HepG2 (cell line): ENCODE data around the gene HARBI1. TPM values are rescaled to one million over a fixed set of nuclear protein-coding genes. Genes with fewer than 3 reads are reported as not detected.

Experiments
- ATAC-seq: fragments of 200-7000 bp; cut with Tn5 transposase; 3 replicates; pipeline ENCODE4 v1.9.1; 2020; ENCODE audit warnings: mild to moderate bottlenecking, moderate library complexity
- BruUV-seq: library from RNA; stranded (reverse); fragments of 400-500 nt; replicated peaks from 2 replicates; lab custom pipeline; 2021; lab: Mats Ljungman, UMichigan
- CTCF ChIA-PET: fragments of 300-600 bp; formaldehyde crosslinking; extraction: SDS; loops from one replicate; lab custom pipeline; 2021; ENCODE audit warnings: low total read pairs, inconsistent platforms, low intra/inter-chr PET ratio; lab: Yijun Ruan, JAX
- POLR2A ChIA-PET: fragments of 350-600 bp; sonication (Branson Sonifier 250); formaldehyde crosslinking; loops from one replicate; lab custom pipeline; 2020; ENCODE audit warnings: antibody characterized with exemption, inconsistent platforms; lab: Yijun Ruan, JAX
- DNase-seq: peaks from one replicate; pipeline ENCODE4 v3.0.0-alpha.2; 2015; ENCODE audit warnings: low spot score
- FAIRE-seq: peaks from 3 replicates; lab custom pipeline; 2011; peaks lifted over from hg19 to GRCh38; lab: Jason Lieb, UNC
- H2AFZ ChIP-seq: one replicate; pipeline ENCODE4 v1.6.1; 2011; ENCODE audit warnings: low read length, inconsistent platforms
- H3K27ac ChIP-seq: fragments of 300-600 bp; 3 replicates; pipeline ENCODE4 v1.8.0; 2011; ENCODE audit warnings: mixed run types, mild to moderate bottlenecking, mixed read lengths, low read length, inconsistent platforms; ENCODE audit not compliant: insufficient read depth; ENCODE audit errors: extremely low read length
- H3K27me3 ChIP-seq, 2 experiments: fragments of 200-600 bp in 1 of 2; 2 replicates in 1 of 2; 3 replicates in 1 of 2; pipeline versions ENCODE4 v1.6.0 to v1.8.0; 2011; ENCODE audit warnings: low read length in 2 of 2, mild to moderate bottlenecking in 2 of 2, moderate library complexity in 2 of 2, inconsistent platforms in 1 of 2; ENCODE audit not compliant: insufficient read depth in 2 of 2, control insufficient read depth in 1 of 2
- H3K36me3 ChIP-seq, 2 experiments: fragments of 200-600 bp in 1 of 2; replicated peaks in 1 of 2; 2 replicates in 1 of 2; 3 replicates in 1 of 2; pipeline versions ENCODE4 v1.5.1 to v1.8.0; 2011; ENCODE audit warnings: low read length in 2 of 2, inconsistent platforms in 1 of 2; ENCODE audit not compliant: insufficient read depth in 2 of 2, control insufficient read depth in 1 of 2
- H3K4me1 ChIP-seq: 2 replicates; pipeline ENCODE4 v1.5.1; 2012; ENCODE audit warnings: low read length, inconsistent platforms; ENCODE audit not compliant: insufficient read depth
- H3K4me2 ChIP-seq: 2 replicates; pipeline ENCODE4 v1.6.0; 2011; ENCODE audit warnings: low read depth, low read length, inconsistent platforms
- H3K4me3 ChIP-seq, 3 experiments: fragments of 200-600 bp in 1 of 3; sonication (generic), shearing (Covaris generic) in 1 of 3; replicated peaks in 1 of 3; 2 replicates each; pipeline ENCODE4 v1.5.1; 2011 to 2016; ENCODE audit warnings: low read length in 3 of 3, inconsistent platforms in 2 of 3, low read depth in 2 of 3, mild to moderate bottlenecking in 2 of 3, control low read depth in 1 of 3, mixed read lengths in 1 of 3; ENCODE audit not compliant: insufficient read depth in 1 of 3
- H3K79me2 ChIP-seq: one replicate; pipeline ENCODE4 v1.6.1; 2011; ENCODE audit warnings: low read length, inconsistent platforms; ENCODE audit not compliant: insufficient read depth
- H3K9ac ChIP-seq: 2 replicates; pipeline ENCODE4 v1.6.0; 2011; ENCODE audit warnings: mild to moderate bottlenecking, low read depth, low read length, inconsistent platforms; ENCODE audit not compliant: insufficient read depth
- H3K9me3 ChIP-seq: 2 replicates; pipeline ENCODE4 v1.5.1; 2012; ENCODE audit warnings: mild to moderate bottlenecking, low read length
- H4K20me1 ChIP-seq: 2 replicates; pipeline ENCODE4 v1.6.0; 2011; ENCODE audit warnings: inconsistent platforms, mild to moderate bottlenecking, low read length, moderate library complexity; ENCODE audit not compliant: insufficient read depth
- GPN1 ChIP-seq: sonication (generic); formaldehyde crosslinking; IDR thresholded peaks from 2 replicates; pipeline ENCODE4 v1.5.1; 2020; ENCODE audit warnings: missing genetic modification reagents, borderline replicate concordance
- HES4 ChIP-seq: sonication (generic); formaldehyde crosslinking; IDR thresholded peaks from 2 replicates; pipeline ENCODE4 v1.9.0; 2021; ENCODE audit warnings: mild to moderate bottlenecking, missing genetic modification reagents, borderline replicate concordance
- KLF12 ChIP-seq: sonication (generic); formaldehyde crosslinking; IDR thresholded peaks from 2 replicates; pipeline ENCODE4 v1.4.0; 2020; ENCODE audit warnings: missing genetic modification reagents, borderline replicate concordance
- SMC3 ChIP-seq: IDR thresholded peaks from 2 replicates; pipeline ENCODE4 v1.6.1; 2011; ENCODE audit warnings: low read length, improper control_type of control experiment
- YEATS4 ChIP-seq: sonication (generic); formaldehyde crosslinking; IDR thresholded peaks from 2 replicates; pipeline ENCODE4 v1.4.0; 2020; ENCODE audit warnings: missing genetic modification reagents, borderline replicate concordance
- ZBTB3 ChIP-seq: sonication (generic); formaldehyde crosslinking; IDR thresholded peaks from 2 replicates; pipeline ENCODE4 v1.4.0; 2020; ENCODE audit warnings: low read depth, mild to moderate bottlenecking, moderate library complexity, missing genetic modification reagents, borderline replicate concordance
- ZFP90 ChIP-seq: sonication (generic); formaldehyde crosslinking; IDR thresholded peaks from 2 replicates; pipeline ENCODE4 v1.8.0; 2022; ENCODE audit warnings: missing genetic modification reagents, mild to moderate bottlenecking, inconsistent platforms, borderline replicate concordance
- ZNF225 ChIP-seq: sonication (generic); formaldehyde crosslinking; IDR thresholded peaks from 2 replicates; pipeline ENCODE4 v1.4.0; 2020; ENCODE audit warnings: mild to moderate bottlenecking, missing genetic modification reagents
- ZNF460 ChIP-seq: sonication (generic); formaldehyde crosslinking; IDR thresholded peaks from 2 replicates; pipeline ENCODE4 v1.5.1; 2020; ENCODE audit warnings: missing genetic modification reagents, mild to moderate bottlenecking, borderline replicate concordance
- ZSCAN21 ChIP-seq: sonication (generic); formaldehyde crosslinking; IDR thresholded peaks from 2 replicates; pipeline ENCODE4 v1.8.0; 2022; ENCODE audit warnings: mild to moderate bottlenecking, missing genetic modification reagents, moderate library complexity, borderline replicate concordance
- WGBS: methylation state at CpG from one replicate; pipeline ENCODE4 v1.1.6; 2017; ENCODE audit warnings: low lambda C conversion rate; 5-methylcytosine and 5-hydroxymethylcytosine counted together
- in situ Hi-C: cut with HindIII; loops from 2 replicates; pipeline ENCODE4 v1.10.0; 2017; ENCODE audit warnings: low pct_unique_long_range_greater_than_20kb; ENCODE audit not compliant: extremely low pct_ligation_motif_present
- intact Hi-C: fragments of 100-400 bp; cut with micrococcal nuclease; formaldehyde crosslinking; loops from one replicate; pipeline ENCODE4 v1.10.0; 2022; ENCODE audit not compliant: unreplicated experiment
- polyA plus RNA-seq, 8 experiments: library from polyadenylated mRNA; depleted of rRNA in 3 of 8; stranded (reverse) in 7 of 8; unstranded in 1 of 8; fragments of >200 nt; fragmentation: Illumina TruSeq in 4 of 8; extraction: Trizol in 4 of 8; gene quantifications; 2 replicates each; pipeline versions ENCODE4 v1.2.1 to v1.2.3, GENCODE V29; 2011 to 2016; ENCODE audit warnings: low read depth in 4 of 8, missing spikeins in 1 of 8, mixed read lengths in 1 of 8; ENCODE audit not compliant: insufficient read depth in 1 of 8
- total RNA-seq, 5 experiments: library from RNA; depleted of rRNA; stranded (reverse); fragments of >200 nt; fragmentation: Illumina TruSeq; extraction: Trizol; gene quantifications; 2 replicates each; pipeline ENCODE4 v1.2.3, GENCODE V29; 2016; ENCODE audit warnings: low read depth in 1 of 5
- TF ChIP-seq, protein P1 (sequence below): sonication (generic); formaldehyde crosslinking; IDR thresholded peaks from 2 replicates; pipeline ENCODE4 v1.8.1; 2023; ENCODE audit warnings: mild to moderate bottlenecking, missing genetic modification reagents
- TF ChIP-seq, protein P2 (sequence below): sonication (generic); formaldehyde crosslinking; IDR thresholded peaks from 2 replicates; pipeline ENCODE4 v1.4.0; 2020; ENCODE audit warnings: mild to moderate bottlenecking, missing genetic modification reagents
- TF ChIP-seq, protein P3 (sequence below): sonication (generic); formaldehyde crosslinking; IDR thresholded peaks from 2 replicates; pipeline ENCODE4 v1.8.1; 2022; ENCODE audit warnings: mild to moderate bottlenecking, missing genetic modification reagents
- TF ChIP-seq, protein P4 (sequence below): sonication (generic); formaldehyde crosslinking; IDR thresholded peaks from 2 replicates; pipeline ENCODE4 v1.5.0; 2020; ENCODE audit warnings: missing genetic modification reagents, mild to moderate bottlenecking, borderline replicate concordance

The HARBI1 gene
- total and polyA plus RNA-seq, 2 of the 13 experiments (the other 11 are each of a cell fraction or from before 2014, with no cell fraction given) = 2.5 to 4.8 TPM

DNA sequence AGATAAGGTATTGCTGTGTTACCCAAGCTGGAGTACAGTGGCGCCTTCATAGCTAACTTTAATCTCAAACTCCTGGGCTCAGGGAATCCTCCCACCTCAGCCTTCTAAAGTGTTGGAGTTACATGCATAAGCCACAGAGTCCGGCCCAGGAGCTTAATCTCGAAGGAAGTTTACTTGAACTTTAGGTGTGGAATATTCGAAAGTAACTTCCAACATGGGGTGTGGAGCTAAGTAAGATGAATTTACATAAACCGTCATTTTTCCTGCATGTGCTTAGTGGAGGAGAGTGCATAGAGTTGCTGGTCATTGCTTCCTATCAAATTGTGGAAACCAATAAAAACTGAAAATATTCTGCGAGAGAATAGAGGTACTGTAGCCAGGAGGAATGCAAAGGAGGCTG, 1.8 kb upstream of the HARBI1 start:
- FAIRE-seq = no peak
- H3K9me3 ChIP-seq = no peaks in the 10 kb centered on the region
- H3K36me3 ChIP-seq = peaks cover 2 to 7% of the 10 kb centered on the region in 2 experiments; a peak in 2 of 5 replicates
- H3K4me1 ChIP-seq = peaks cover 46% of the 10 kb centered on the region
- ChIA-PET CTCF (no interaction called here), POLR2A (interaction anchor here (1.0 to 2.3 kb wide), 7 partner anchors 17 to 101 kb away, joined by 3 to 11 read pairs (median 5); partner anchors contain the start of genes AMBRA1 and F2)
- H3K9ac ChIP-seq = peak overlapping the region; percentile 100
- H3K4me2 ChIP-seq = peak overlapping the region; percentile 76
- in situ Hi-C loops = no loop called here
- intact Hi-C loops = loop anchor here (5.0 kb wide), 1 partner anchor 82 kb away; no protein-coding TSS in a partner anchor
- no TSS peak for BruUV-seq
- peaks cover 41% of the 10 kb centered on the region for H3K79me2 ChIP-seq
- peak overlapping the region; percentile 99 to 100 (median 100) for H3K4me3 ChIP-seq
- no peak overlapping the region for H2AFZ ChIP-seq
- H3K27ac ChIP-seq = peak overlapping the region; percentile 24
- WGBS = 31% methylated on average over 6 of the region's 6 CpGs
- H3K27me3 ChIP-seq = no peaks in the 10 kb centered on the region; a peak in 1 of 5 replicates
- DNase-seq = no peak
- no peaks in the 10 kb centered on the region for H4K20me1 ChIP-seq
- no peak for ATAC-seq
- TF ChIP-seq ZNF225 (CRISPR knock-in tag) = no peak
- TF ChIP-seq GPN1 = no peak
- TF ChIP-seq ZFP90 (CRISPR knock-in tag) = no peak
- TF ChIP-seq HES4 (CRISPR knock-in tag) = no peak
- no peak for TF ChIP-seq KLF12 (CRISPR knock-in tag)
- TF ChIP-seq ZNF460 (CRISPR knock-in tag) = no peak
- TF ChIP-seq, protein P1, sequence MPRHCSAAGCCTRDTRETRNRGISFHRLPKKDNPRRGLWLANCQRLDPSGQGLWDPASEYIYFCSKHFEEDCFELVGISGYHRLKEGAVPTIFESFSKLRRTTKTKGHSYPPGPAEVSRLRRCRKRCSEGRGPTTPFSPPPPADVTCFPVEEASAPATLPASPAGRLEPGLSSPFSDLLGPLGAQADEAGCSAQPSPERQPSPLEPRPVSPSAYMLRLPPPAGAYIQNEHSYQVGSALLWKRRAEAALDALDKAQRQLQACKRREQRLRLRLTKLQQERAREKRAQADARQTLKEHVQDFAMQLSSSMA (CRISPR knock-in tag) = no peak
- no peak for TF ChIP-seq YEATS4 (CRISPR knock-in tag)
- TF ChIP-seq ZBTB3 (CRISPR knock-in tag) = no peak
- TF ChIP-seq ZSCAN21 (CRISPR knock-in tag) = no peak
- TF ChIP-seq, protein P2, sequence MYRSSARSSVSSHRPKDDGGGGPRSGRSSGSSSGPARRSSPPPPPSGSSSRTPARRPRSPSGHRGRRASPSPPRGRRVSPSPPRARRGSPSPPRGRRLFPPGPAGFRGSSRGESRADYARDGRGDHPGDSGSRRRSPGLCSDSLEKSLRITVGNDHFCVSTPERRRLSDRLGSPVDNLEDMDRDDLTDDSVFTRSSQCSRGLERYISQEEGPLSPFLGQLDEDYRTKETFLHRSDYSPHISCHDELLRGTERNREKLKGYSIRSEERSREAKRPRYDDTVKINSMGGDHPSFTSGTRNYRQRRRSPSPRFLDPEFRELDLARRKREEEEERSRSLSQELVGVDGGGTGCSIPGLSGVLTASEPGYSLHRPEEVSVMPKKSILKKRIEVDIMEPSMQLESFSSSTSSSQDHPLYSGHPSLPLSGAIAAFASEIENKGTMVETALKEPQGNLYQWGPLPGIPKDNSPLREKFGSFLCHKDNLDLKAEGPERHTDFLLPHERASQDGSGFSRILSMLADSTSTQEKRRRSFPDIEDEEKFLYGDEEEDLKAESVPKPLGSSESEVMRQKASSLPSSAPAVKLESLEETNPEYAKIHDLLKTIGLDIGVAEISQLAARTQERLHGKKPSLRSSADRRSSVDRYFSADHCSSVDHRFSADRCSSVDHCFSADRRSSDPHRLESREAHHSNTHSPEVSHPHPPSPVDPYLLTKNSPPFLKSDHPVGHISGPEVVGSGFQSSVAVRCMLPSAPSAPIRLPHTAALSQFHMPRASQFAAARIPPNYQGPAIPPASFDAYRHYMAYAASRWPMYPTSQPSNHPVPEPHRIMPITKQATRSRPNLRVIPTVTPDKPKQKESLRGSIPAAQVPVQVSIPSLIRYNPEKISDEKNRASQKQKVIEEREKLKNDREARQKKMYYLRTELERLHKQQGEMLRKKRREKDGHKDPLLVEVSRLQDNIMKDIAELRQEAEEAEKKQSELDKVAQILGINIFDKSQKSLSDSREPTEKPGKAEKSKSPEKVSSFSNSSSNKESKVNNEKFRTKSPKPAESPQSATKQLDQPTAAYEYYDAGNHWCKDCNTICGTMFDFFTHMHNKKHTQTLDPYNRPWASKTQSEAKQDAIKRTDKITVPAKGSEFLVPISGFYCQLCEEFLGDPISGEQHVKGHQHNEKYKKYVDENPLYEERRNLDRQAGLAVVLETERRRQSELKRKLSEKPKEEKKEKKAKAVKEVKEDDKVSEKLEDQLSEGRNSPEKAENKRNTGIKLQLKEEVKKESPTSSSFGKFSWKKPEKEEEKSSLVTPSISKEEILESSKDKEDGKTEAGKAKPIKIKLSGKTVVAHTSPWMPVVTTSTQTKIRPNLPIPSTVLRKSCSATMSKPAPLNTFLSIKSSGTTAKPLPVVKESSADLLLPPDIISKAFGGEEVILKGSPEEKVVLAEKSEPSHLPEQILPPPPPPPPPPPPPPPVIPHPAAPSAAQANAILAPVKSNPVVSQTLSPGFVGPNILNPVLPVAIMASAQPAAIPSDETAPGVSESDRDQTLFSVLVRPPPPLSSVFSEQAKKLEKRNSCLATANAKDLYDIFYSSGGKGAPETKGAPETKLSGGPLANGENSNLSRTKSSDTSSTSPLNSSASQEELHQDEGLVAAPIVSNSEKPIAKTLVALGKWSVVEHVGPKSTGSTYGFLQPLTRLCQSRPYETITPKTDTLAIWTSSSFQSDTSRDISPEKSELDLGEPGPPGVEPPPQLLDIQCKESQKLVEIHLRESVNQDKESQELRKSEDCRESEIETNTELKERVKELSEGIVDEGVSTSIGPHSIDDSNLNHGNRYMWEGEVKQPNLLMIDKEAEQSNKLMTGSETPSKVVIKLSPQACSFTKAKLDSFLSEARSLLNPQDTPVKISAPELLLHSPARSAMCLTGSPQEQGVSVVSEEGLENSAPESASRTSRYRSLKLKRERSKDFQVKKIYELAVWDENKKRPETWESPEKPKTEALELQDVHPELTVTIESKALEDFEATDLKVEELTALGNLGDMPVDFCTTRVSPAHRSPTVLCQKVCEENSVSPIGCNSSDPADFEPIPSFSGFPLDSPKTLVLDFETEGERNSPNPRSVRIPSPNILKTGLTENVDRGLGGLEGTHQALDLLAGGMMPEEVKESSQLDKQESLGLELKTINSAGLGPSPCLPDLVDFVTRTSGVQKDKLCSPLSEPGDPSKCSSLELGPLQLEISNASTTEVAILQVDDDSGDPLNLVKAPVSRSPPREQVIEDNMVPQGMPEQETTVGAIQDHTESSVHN (CRISPR knock-in tag) = no peak
- TF ChIP-seq SMC3 = no peak
- TF ChIP-seq, protein P3, sequence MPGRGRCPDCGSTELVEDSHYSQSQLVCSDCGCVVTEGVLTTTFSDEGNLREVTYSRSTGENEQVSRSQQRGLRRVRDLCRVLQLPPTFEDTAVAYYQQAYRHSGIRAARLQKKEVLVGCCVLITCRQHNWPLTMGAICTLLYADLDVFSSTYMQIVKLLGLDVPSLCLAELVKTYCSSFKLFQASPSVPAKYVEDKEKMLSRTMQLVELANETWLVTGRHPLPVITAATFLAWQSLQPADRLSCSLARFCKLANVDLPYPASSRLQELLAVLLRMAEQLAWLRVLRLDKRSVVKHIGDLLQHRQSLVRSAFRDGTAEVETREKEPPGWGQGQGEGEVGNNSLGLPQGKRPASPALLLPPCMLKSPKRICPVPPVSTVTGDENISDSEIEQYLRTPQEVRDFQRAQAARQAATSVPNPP (CRISPR knock-in tag) = no peak
- TF ChIP-seq, protein P4, sequence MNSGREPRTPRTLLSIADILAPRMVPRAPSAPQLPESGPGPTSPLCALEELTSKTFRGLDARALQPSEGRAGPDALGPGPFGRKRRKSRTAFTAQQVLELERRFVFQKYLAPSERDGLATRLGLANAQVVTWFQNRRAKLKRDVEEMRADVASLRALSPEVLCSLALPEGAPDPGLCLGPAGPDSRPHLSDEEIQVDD (CRISPR knock-in tag) = no peak
